ENCODE data around the gene NRF1. TPM values are rescaled to one million over a fixed set of nuclear protein-coding genes. Genes with fewer than 3 reads are reported as not detected.

NRF1 gene
- polyA plus RNA-seq, 4 donors, result 7.6 to 15.6 (median 9.3) TPM

DNA sequence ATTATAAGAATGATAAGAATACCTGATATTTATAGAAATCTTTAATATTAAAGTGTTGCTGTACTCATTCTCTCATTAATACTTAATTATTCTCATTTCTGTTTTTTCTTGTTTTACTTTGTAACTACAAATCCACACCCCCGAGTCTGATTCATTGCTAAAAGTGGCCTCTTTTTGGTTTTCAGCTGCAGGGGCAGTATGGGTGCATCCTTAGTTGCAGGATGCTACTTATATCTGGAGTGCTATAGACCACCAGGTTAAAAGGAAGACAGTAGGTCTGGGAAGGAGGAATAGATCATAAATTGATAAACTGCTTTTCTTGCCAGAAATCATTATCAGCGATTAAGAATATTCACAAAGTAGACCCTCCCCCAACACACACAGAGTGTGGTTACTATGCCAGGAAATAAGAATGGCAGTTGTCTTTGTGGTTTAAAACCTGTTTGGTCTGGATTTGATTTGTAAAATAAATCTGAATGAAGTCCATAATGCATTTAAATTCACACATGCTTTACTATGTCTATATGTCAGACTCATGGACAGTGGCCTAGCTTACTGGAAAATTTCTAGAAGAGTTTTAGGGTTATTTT lies 96.5 kb downstream of the NRF1 start:
- Histone ChIP-seq H3K27me3 (ENCODE audit: control insufficient read depth in 3 of 3, insufficient read depth in 3 of 3, low read length in 3 of 3) (no peaks in the 10 kb centered on the region), H3K4me3 (ENCODE audit: low read depth in 1 of 3, low read length in 3 of 3) (no peak overlapping the region), H3K36me3 (ENCODE audit: control insufficient read depth in 3 of 3, insufficient read depth in 2 of 3, low read depth in 1 of 3, low read length in 3 of 3) (peaks cover 5 to 26% (median 6%) of the 10 kb centered on the region in 3 donors), H3K9me3 (ENCODE audit: control insufficient read depth in 2 of 2, insufficient read depth in 1 of 2, low read depth in 1 of 2, low read length in 1 of 2) (no peaks in the 10 kb centered on the region), H3K27ac (ENCODE audit: low read depth in 1 of 3, low read length in 2 of 3) (no peak overlapping the region), H3K4me1 (ENCODE audit: control insufficient read depth in 3 of 3, insufficient read depth in 2 of 3, low read depth in 1 of 3, low read length in 2 of 3) (no peaks in the 10 kb centered on the region)
- WGBS, 3 donors, result 71 to 76% (median 73%) methylated on average over 2 of the region's 2 CpGs
- FAIRE-seq (no peak), DNase-seq (no peak)

DNA sequence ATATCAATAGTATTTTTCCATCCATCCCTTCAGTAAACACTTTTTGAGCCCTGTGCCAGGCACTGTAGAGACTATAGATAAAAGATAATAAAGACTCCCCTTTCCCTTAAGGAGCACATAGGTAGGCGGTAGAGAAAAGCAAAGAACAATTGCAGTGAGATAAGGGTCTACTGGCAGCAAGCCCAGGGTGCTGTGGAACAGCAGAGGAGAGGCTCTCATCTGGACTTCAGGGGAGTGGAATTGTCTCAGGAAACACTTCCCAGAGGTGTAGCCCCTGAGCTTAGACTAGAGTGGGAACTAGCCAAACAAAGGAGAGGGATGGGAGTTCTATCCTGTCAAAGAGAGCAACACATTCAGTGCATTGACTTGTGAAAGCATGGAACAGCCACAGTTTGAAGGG lies 102.0 kb downstream of the NRF1 start:
- Histone ChIP-seq H3K9me3 (ENCODE audit: control insufficient read depth in 2 of 2, insufficient read depth in 1 of 2, low read depth in 1 of 2, low read length in 1 of 2) (no peaks in the 10 kb centered on the region), H3K4me1 (ENCODE audit: control insufficient read depth in 3 of 3, insufficient read depth in 2 of 3, low read depth in 1 of 3, low read length in 2 of 3) (no peaks in the 10 kb centered on the region), H3K4me3 (ENCODE audit: low read depth in 1 of 3, low read length in 3 of 3) (no peak overlapping the region), H3K27me3 (ENCODE audit: control insufficient read depth in 3 of 3, insufficient read depth in 3 of 3, low read length in 3 of 3) (no peaks in the 10 kb centered on the region), H3K36me3 (ENCODE audit: control insufficient read depth in 3 of 3, insufficient read depth in 2 of 3, low read depth in 1 of 3, low read length in 3 of 3) (peaks cover 15 to 37% (median 23%) of the 10 kb centered on the region in 3 donors), H3K27ac (ENCODE audit: low read depth in 1 of 3, low read length in 2 of 3) (no peak overlapping the region)
- FAIRE-seq (no peak), DNase-seq (peak; percentile 3 to 14)
- WGBS, 3 donors, result 22 to 67% (median 33%) methylated on average over 1 of the region's 1 CpG

DNA sequence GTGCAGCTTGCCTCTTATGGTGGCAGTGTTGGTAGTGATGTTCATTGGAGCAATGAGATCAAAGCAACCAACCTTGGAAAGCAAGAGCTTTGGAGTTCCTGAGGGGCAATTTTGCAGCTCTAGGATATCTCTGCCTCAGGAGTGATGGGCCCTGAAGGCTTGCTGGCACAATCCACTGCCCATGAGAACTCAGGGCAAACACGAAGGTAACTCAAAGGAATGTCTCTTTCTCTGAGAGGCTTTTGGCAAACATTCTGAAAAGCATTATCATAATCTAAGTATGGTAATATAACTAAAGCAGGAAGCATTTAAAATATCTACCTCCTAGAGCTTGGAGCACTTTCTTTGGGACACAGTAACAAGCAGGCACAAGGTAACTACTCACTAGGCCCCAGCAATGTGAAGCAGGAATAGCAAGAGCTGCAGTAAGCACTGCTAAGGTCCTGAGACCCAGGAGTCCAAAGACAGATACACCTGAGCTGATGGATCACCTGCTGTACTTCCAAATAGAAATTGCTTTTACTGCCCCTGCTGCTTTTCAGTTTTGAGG lies 103.1 kb downstream of the NRF1 start:
- no peak for DNase-seq
- peaks cover 0 to 2% (median 0%) of the 10 kb centered on the region in 3 donors for H3K4me1 ChIP-seq (ENCODE audit: control insufficient read depth in 3 of 3, insufficient read depth in 2 of 3, low read depth in 1 of 3, low read length in 2 of 3)
- H3K27me3 ChIP-seq (ENCODE audit: control insufficient read depth in 3 of 3, insufficient read depth in 3 of 3, low read length in 3 of 3), result no peaks in the 10 kb centered on the region
- WGBS, 3 donors, result 61 to 83% (median 63%) methylated on average over 1 of the region's 1 CpG
- peaks cover 15 to 39% (median 24%) of the 10 kb centered on the region in 3 donors for H3K36me3 ChIP-seq (ENCODE audit: control insufficient read depth in 3 of 3, insufficient read depth in 2 of 3, low read depth in 1 of 3, low read length in 3 of 3)
- H3K27ac ChIP-seq (ENCODE audit: low read depth in 1 of 3, low read length in 2 of 3), result no peak overlapping the region
- no peak overlapping the region for H3K4me3 ChIP-seq (ENCODE audit: low read depth in 1 of 3, low read length in 3 of 3)
- H3K9me3 ChIP-seq (ENCODE audit: control insufficient read depth in 2 of 2, insufficient read depth in 1 of 2, low read depth in 1 of 2, low read length in 1 of 2), result no peaks in the 10 kb centered on the region
- no peak for FAIRE-seq

DNA sequence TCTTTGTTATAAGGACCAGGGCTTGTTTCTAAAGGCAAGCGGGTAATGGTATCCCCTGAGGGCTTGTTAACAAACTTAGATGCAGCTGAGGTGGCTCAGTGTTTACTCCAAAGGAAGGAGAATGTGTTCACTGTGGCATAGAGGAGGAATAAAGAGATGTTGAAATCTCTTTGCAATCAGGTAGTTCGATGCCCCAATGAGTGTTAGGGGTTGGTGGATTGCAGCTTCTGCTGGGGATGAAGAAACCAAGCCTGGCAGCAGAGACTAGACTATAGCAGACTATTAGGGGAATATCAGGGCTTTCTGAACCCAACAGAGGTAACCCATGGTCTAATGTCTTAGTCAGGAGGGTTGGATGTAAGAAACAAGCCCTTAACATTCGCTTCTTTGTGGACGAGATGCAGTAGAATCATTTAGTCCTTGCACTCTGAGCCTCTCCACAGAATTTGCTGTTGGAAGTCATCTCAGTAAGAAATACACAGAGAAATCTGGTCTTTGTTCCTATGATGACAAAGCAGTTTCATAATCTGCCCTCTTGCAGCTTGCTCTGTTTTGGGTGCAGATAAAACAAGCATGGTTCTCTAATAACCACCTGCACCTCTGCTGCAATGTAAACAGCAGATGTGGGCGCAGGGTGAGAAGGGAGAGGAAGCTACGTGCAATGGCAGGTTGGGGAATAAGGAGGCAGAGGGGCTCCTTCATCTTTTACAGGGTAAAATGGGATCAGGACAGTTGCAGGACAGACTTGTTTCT lies 108.6 kb downstream of the NRF1 start:
- Histone ChIP-seq H3K27me3 (ENCODE audit: control insufficient read depth in 3 of 3, insufficient read depth in 3 of 3, low read length in 3 of 3) (no peaks in the 10 kb centered on the region), H3K36me3 (ENCODE audit: control insufficient read depth in 3 of 3, insufficient read depth in 2 of 3, low read depth in 1 of 3, low read length in 3 of 3) (peaks cover 15 to 21% (median 16%) of the 10 kb centered on the region in 3 donors), H3K27ac (ENCODE audit: low read depth in 1 of 3, low read length in 2 of 3) (peak overlapping the region in 1 of 3 donors; percentile 48), H3K9me3 (ENCODE audit: control insufficient read depth in 2 of 2, insufficient read depth in 1 of 2, low read depth in 1 of 2, low read length in 1 of 2) (no peaks in the 10 kb centered on the region), H3K4me3 (ENCODE audit: low read depth in 1 of 3, low read length in 3 of 3) (no peak overlapping the region), H3K4me1 (ENCODE audit: control insufficient read depth in 3 of 3, insufficient read depth in 2 of 3, low read depth in 1 of 3, low read length in 2 of 3) (peaks cover 0 to 13% (median 0%) of the 10 kb centered on the region in 3 donors)
- peak; percentile 31 to 60 for DNase-seq
- WGBS, 3 donors, result 50 to 78% (median 68%) methylated on average over 6 of the region's 6 CpGs
- FAIRE-seq, result no peak

DNA sequence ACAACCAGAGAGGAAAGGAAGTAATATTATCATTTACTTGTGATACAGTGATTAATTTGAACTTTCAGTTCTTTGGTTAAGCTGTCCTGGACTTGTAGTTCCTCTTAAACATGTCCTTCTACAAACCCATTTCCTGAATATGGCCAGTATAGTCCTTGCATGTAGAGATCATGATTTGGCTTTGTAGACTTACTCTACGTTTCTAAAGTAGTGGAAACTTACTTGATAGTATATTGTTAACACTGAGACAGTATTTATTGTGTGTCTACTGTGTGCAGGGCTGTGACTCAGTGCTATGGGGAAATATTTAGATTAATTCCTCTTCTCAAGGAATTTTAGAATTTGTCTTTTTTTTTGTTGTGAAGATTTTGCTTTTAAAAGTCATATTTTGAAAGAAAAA lies 109.5 kb downstream of the NRF1 start:
- H3K4me3 ChIP-seq (ENCODE audit: low read depth in 1 of 3, low read length in 3 of 3), result no peak overlapping the region
- peaks cover 15 to 21% (median 16%) of the 10 kb centered on the region in 3 donors for H3K36me3 ChIP-seq (ENCODE audit: control insufficient read depth in 3 of 3, insufficient read depth in 2 of 3, low read depth in 1 of 3, low read length in 3 of 3)
- H3K9me3 ChIP-seq (ENCODE audit: control insufficient read depth in 2 of 2, insufficient read depth in 1 of 2, low read depth in 1 of 2, low read length in 1 of 2), result no peaks in the 10 kb centered on the region
- DNase-seq (no peak), FAIRE-seq (no peak)
- H3K27me3 ChIP-seq (ENCODE audit: control insufficient read depth in 3 of 3, insufficient read depth in 3 of 3, low read length in 3 of 3), result no peaks in the 10 kb centered on the region
- H3K27ac ChIP-seq (ENCODE audit: low read depth in 1 of 3, low read length in 2 of 3), result no peak overlapping the region
- H3K4me1 ChIP-seq (ENCODE audit: control insufficient read depth in 3 of 3, insufficient read depth in 2 of 3, low read depth in 1 of 3, low read length in 2 of 3), result peaks cover 0 to 13% (median 0%) of the 10 kb centered on the region in 3 donors
- 76 to 89% (median 82%) methylated on average over 1 of the region's 1 CpG for WGBS, 3 donors

DNA sequence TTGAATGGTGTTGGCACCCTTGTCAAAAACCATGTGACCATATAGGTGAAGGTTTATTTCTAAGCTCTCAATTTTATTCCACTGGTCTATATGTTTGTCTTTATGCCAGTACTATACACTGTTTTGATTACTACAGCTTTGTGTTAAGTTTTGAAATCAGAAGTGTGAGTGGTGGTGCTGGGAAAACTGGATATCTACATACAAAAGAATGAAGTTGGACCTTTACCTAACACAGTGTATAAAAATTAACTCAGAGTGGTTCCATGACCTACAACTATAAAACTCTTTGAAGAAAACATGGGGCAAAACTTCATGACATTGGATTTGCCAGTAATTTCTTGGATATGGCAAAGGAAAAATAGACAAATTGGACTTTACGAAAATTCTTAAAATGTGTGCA lies 112.2 kb downstream of the NRF1 start:
- FAIRE-seq (no peak), DNase-seq (peak in 1 of 2 donors; percentile 47)
- peak overlapping the region in 1 of 3 donors; percentile 37 for H3K27ac ChIP-seq (ENCODE audit: low read depth in 1 of 3, low read length in 2 of 3)
- H3K27me3 ChIP-seq (ENCODE audit: control insufficient read depth in 3 of 3, insufficient read depth in 3 of 3, low read length in 3 of 3), result no peaks in the 10 kb centered on the region
- 93 to 99% (median 97%) methylated on average over 1 of the region's 1 CpG for WGBS, 3 donors
- no peaks in the 10 kb centered on the region for H3K9me3 ChIP-seq (ENCODE audit: control insufficient read depth in 2 of 2, insufficient read depth in 1 of 2, low read depth in 1 of 2, low read length in 1 of 2)
- H3K4me3 ChIP-seq (ENCODE audit: low read depth in 1 of 3, low read length in 3 of 3), result no peak overlapping the region
- peaks cover 0 to 13% (median 0%) of the 10 kb centered on the region in 3 donors for H3K4me1 ChIP-seq (ENCODE audit: control insufficient read depth in 3 of 3, insufficient read depth in 2 of 3, low read depth in 1 of 3, low read length in 2 of 3)
- peaks cover 4 to 15% (median 5%) of the 10 kb centered on the region in 3 donors for H3K36me3 ChIP-seq (ENCODE audit: control insufficient read depth in 3 of 3, insufficient read depth in 2 of 3, low read depth in 1 of 3, low read length in 3 of 3)

DNA sequence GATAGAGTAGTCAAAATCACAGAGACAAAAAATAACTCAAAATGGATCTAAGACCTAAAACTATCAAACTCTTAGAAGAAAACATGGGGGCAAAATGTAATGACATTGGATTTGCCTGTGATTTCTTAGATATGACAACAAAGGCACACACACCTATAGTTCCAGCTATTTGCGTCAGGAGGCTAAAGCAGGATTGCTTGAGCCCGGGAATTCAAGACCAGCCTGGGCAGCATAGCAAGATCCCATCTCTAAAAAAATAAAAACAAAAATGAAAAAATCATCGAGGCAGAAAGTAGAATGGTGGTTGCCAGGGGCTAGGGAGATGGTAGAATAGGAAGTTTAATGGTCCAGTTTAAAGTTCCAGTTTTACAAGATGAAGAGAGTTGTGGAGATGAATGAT lies 113.3 kb downstream of the NRF1 start:
- WGBS, 3 donors, result 83 to 97% (median 92%) methylated on average over 3 of the region's 3 CpGs
- Histone ChIP-seq H3K27ac (ENCODE audit: low read depth in 1 of 3, low read length in 2 of 3) (no peak overlapping the region), H3K36me3 (ENCODE audit: control insufficient read depth in 3 of 3, insufficient read depth in 2 of 3, low read depth in 1 of 3, low read length in 3 of 3) (peaks cover 4 to 10% (median 5%) of the 10 kb centered on the region in 3 donors), H3K4me3 (ENCODE audit: low read depth in 1 of 3, low read length in 3 of 3) (no peak overlapping the region), H3K27me3 (ENCODE audit: control insufficient read depth in 3 of 3, insufficient read depth in 3 of 3, low read length in 3 of 3) (no peaks in the 10 kb centered on the region), H3K4me1 (ENCODE audit: control insufficient read depth in 3 of 3, insufficient read depth in 2 of 3, low read depth in 1 of 3, low read length in 2 of 3) (peaks cover 0 to 9% (median 3%) of the 10 kb centered on the region in 3 donors), H3K9me3 (ENCODE audit: control insufficient read depth in 2 of 2, insufficient read depth in 1 of 2, low read depth in 1 of 2, low read length in 1 of 2) (no peaks in the 10 kb centered on the region)
- DNase-seq (no peak), FAIRE-seq (no peak)

DNA sequence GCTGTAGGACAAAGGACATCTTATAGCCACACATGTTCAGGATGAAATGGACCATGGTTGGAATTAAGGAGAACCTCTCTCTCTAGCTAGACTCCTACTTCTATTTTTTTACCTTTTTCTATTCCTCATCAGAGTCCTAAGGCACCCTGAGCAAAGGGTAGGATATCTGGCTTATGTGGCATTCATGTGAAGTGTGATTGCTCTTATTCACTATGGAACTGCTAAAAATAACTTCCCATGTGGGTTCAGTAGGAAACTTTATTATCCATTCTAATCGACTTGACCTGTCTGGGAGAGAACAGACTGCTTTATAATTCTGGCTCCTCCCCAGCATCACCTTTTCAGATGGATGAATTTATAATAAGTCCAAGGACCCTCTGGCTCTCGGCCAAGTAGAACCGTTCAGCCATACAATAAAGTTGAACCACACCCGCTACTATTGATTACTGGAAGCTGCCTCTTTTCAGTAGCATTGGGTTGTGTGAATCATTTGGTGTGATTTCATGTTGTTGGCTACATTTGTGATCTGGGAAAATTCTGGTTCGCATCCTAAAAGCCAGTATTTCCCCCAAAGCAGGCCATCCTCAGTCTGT lies 117.5 kb downstream of the NRF1 start:
- WGBS, 3 donors, result 15 to 70% (median 35%) methylated on average over 5 of the region's 5 CpGs
- peaks cover 4 to 31% (median 7%) of the 10 kb centered on the region in 3 donors for H3K36me3 ChIP-seq (ENCODE audit: control insufficient read depth in 3 of 3, insufficient read depth in 2 of 3, low read depth in 1 of 3, low read length in 3 of 3)
- H3K27ac ChIP-seq (ENCODE audit: low read depth in 1 of 3, low read length in 2 of 3), result no peak overlapping the region
- no peaks in the 10 kb centered on the region for H3K9me3 ChIP-seq (ENCODE audit: control insufficient read depth in 2 of 2, insufficient read depth in 1 of 2, low read depth in 1 of 2, low read length in 1 of 2)
- H3K27me3 ChIP-seq (ENCODE audit: control insufficient read depth in 3 of 3, insufficient read depth in 3 of 3, low read length in 3 of 3), result no peaks in the 10 kb centered on the region
- H3K4me3 ChIP-seq (ENCODE audit: low read depth in 1 of 3, low read length in 3 of 3), result no peak overlapping the region
- DNase-seq (peak; percentile 59 to 89), FAIRE-seq (no peak)
- H3K4me1 ChIP-seq (ENCODE audit: control insufficient read depth in 3 of 3, insufficient read depth in 2 of 3, low read depth in 1 of 3, low read length in 2 of 3), result peaks cover 0 to 3% (median 0%) of the 10 kb centered on the region in 3 donors
